ENCODE data around the gene PLIN1.

The PLIN1 gene

GRCh38 chr15:89625716-89626115 is 53.5 kb downstream of the PLIN1 start:
- DNase-seq, result no peak

- DNase-seq, result no peak
Measured at GRCh38 chr15:89623165-89623564, 56.0 kb downstream of the PLIN1 start.

- DNase-seq, result no peak
Measured at GRCh38 chr15:89621547-89621946, 57.6 kb downstream of the PLIN1 start.

- no peak for DNase-seq
Measured at GRCh38 chr15:89616228-89616627, 62.9 kb downstream of the PLIN1 start.

- DNase-seq, result no peak
Measured at GRCh38 chr15:89615135-89615534, 64.0 kb downstream of the PLIN1 start.

Measured in inflammatory macrophage treated with lipopolysaccharide for 1 hour (primary cell).